Astrocyte of the cerebellum (primary cell): ENCODE measurements around the gene STK24.

Experiments used
- DNase-seq: peaks from one replicate; pipeline ENCODE4 v3.0.0-alpha.2; 2011; ENCODE audit warnings: low read depth
- H3K4me3 ChIP-seq: 2 replicates; pipeline ENCODE4 v1.5.1; 2011; ENCODE audit warnings: mild to moderate bottlenecking, low read depth, low read length, moderate library complexity
- CTCF ChIP-seq: IDR thresholded peaks from 2 replicates; pipeline ENCODE4 v1.5.1; 2012; ENCODE audit warnings: low read length, low read depth, moderate library complexity, mild to moderate bottlenecking; ENCODE audit errors: missing control alignments
- in situ Hi-C: cut with HindIII; loops from 2 replicates; pipeline ENCODE4 v1.10.0; 2017; ENCODE audit warnings: low sequenced_read_pairs

The STK24 gene

GRCh38 chr13:98450539-98451111 lies 126.3 kb downstream of the STK24 start:
- TF ChIP-seq CTCF, result no peak
- in situ Hi-C loops, result no loop called here
- no peak for DNase-seq
- H3K4me3 ChIP-seq, result no peak overlapping the region

- H3K4me3 ChIP-seq, result no peak overlapping the region
- in situ Hi-C loops, result no loop called here
- no peak for TF ChIP-seq CTCF
- no peak for DNase-seq
Observed at GRCh38 chr13:98450026-98450425, 126.9 kb downstream of the STK24 start.

- H3K4me3 ChIP-seq, result no peak overlapping the region
- in situ Hi-C loops, result loop anchor here (25.0 kb wide), 1 partner anchor 213 kb away; no protein-coding TSS in a partner anchor
- no peak for TF ChIP-seq CTCF
- DNase-seq, result no peak
Observed at GRCh38 chr13:98449273-98449672, 127.6 kb downstream of the STK24 start.

GRCh38 chr13:98448642-98448928 lies 128.3 kb downstream of the STK24 start:
- no peak for DNase-seq
- no peak for TF ChIP-seq CTCF
- in situ Hi-C loops, result loop anchor here (25.0 kb wide), 1 partner anchor 214 kb away; no protein-coding TSS in a partner anchor
- H3K4me3 ChIP-seq, result no peak overlapping the region

GRCh38 chr13:98447881-98448641 lies 128.8 kb downstream of the STK24 start:
- TF ChIP-seq CTCF, result peak; percentile 73
- no peak overlapping the region for H3K4me3 ChIP-seq
- in situ Hi-C loops, result loop anchor here (25.0 kb wide), 1 partner anchor 214 kb away; no protein-coding TSS in a partner anchor
- DNase-seq, result no peak

GRCh38 chr13:98447130-98447529 lies 129.8 kb downstream of the STK24 start:
- DNase-seq, result no peak
- no peak overlapping the region for H3K4me3 ChIP-seq
- in situ Hi-C loops, result loop anchor here (25.0 kb wide), 1 partner anchor 215 kb away; no protein-coding TSS in a partner anchor
- no peak for TF ChIP-seq CTCF
